Neural progenitor cell (in vitro differentiated cells): ENCODE measurements around the gene WDR76.

ENCODE experiments used
- CTCF ChIP-seq: fragments of 200-600 bp; sonication (generic); IDR thresholded peaks from 2 replicates; pipeline ENCODE4 v1.5.1; 2017; ENCODE audit warnings: antibody characterized with exemption, mild to moderate bottlenecking
- EZH2 ChIP-seq: fragments of 200-600 bp; sonication (generic); IDR thresholded peaks from 2 replicates; pipeline ENCODE4 v1.6.1; 2017; ENCODE audit warnings: antibody characterized with exemption, mild to moderate bottlenecking, moderate library complexity

GRCh38 chr15:43796566-43796965 is 30.2 kb upstream of the WDR76 start:
- TF ChIP-seq CTCF (no peak), EZH2 (no peak)
